Subcutaneous abdominal adipose tissue (tissue), 5 donors: ENCODE measurements around the gene SKAP1.

Experiments used
- H3K27ac ChIP-seq: one replicate; pipeline ENCODE4 v1.7.0; 2013; ENCODE audit warnings: low read depth, mild to moderate bottlenecking, inconsistent platforms, low read length, moderate library complexity
- H3K27me3 ChIP-seq, 5 donors: one replicate each; pipeline ENCODE4 v1.7.0; 2013; ENCODE audit warnings: low read length in 5 of 5, inconsistent platforms in 1 of 5; ENCODE audit not compliant: control insufficient read depth in 5 of 5, insufficient read depth in 4 of 5
- H3K36me3 ChIP-seq, 5 donors: one replicate each; pipeline ENCODE4 v1.7.0; 2013; ENCODE audit warnings: low read length in 5 of 5; ENCODE audit not compliant: control insufficient read depth in 5 of 5, insufficient read depth in 5 of 5
- H3K4me1 ChIP-seq, 5 donors: one replicate each; pipeline ENCODE4 v1.7.0; 2013; ENCODE audit warnings: low read length in 5 of 5, mild to moderate bottlenecking in 3 of 5, moderate library complexity in 1 of 5; ENCODE audit not compliant: control insufficient read depth in 5 of 5, insufficient read depth in 5 of 5
- H3K4me3 ChIP-seq, 5 donors: one replicate each; pipeline ENCODE4 v1.7.0; 2013; ENCODE audit warnings: low read length in 5 of 5, low read depth in 1 of 5
- H3K9ac ChIP-seq, 5 donors: one replicate each; pipeline ENCODE4 v1.7.0; 2013; ENCODE audit warnings: low read length in 5 of 5, mild to moderate bottlenecking in 4 of 5, moderate library complexity in 3 of 5
- H3K9me3 ChIP-seq, 5 donors: one replicate each; pipeline ENCODE4 v1.7.0; 2013; ENCODE audit warnings: low read length in 5 of 5; ENCODE audit not compliant: control insufficient read depth in 5 of 5
- donor health status: healthy.
- donor health status: healthy.
- donor health status: healthy.
- donor health status: healthy.
- donor health status: healthy.

SKAP1 gene

DNA sequence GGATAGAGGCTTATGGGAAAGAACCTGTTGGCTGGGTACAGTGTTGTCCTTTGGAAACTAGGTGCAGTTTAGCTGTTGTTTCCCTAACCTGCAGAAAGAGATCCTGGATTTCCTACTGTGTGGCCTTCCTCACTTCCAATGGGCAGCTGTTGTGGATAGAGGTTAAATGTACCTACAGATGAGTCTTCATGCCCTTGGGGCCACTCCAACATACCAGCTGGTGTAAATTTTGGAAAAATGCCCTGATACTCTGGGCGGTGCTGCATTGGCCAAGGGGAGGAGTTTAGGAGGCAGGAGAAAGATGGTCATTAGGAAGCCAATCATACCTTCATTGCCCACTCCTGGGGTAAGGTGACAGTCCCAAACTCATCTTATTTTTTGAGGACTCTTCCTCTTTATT lies 252.2 kb downstream of the SKAP1 start:
- H3K4me3 ChIP-seq: no peak overlapping the region
- H3K9ac ChIP-seq: no peak overlapping the region
- no peaks in the 10 kb centered on the region for H3K36me3 ChIP-seq
- no peak overlapping the region for H3K27ac ChIP-seq
- no peaks in the 10 kb centered on the region for H3K4me1 ChIP-seq
- H3K9me3 ChIP-seq: no peaks in the 10 kb centered on the region
- peaks cover 0 to 7% (median 0%) of the 10 kb centered on the region in 5 donors for H3K27me3 ChIP-seq

DNA sequence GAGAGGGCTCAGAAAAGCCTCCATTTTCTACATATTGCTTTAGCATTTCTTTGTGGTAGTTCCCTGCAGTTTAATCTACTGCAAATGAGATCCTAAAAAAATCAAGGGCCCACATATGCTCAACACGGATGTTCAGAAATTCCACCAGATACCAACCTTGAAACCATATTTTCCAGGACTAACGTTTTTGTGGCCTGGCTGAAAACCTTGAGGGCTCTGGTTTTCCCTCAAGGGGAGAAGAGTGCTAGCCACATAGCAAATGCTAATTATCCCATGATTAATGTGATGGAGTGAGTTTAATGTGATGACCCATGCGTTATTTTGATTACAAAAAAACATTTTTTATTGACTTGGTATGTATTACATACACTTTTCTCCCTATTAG lies 253.6 kb downstream of the SKAP1 start:
- Histone ChIP-seq H3K27ac (no peak overlapping the region), H3K36me3 (no peaks in the 10 kb centered on the region), H3K4me1 (no peaks in the 10 kb centered on the region), H3K9me3 (no peaks in the 10 kb centered on the region), H3K9ac (no peak overlapping the region), H3K4me3 (no peak overlapping the region), H3K27me3 (peaks cover 0 to 4% (median 0%) of the 10 kb centered on the region in 5 donors)

DNA sequence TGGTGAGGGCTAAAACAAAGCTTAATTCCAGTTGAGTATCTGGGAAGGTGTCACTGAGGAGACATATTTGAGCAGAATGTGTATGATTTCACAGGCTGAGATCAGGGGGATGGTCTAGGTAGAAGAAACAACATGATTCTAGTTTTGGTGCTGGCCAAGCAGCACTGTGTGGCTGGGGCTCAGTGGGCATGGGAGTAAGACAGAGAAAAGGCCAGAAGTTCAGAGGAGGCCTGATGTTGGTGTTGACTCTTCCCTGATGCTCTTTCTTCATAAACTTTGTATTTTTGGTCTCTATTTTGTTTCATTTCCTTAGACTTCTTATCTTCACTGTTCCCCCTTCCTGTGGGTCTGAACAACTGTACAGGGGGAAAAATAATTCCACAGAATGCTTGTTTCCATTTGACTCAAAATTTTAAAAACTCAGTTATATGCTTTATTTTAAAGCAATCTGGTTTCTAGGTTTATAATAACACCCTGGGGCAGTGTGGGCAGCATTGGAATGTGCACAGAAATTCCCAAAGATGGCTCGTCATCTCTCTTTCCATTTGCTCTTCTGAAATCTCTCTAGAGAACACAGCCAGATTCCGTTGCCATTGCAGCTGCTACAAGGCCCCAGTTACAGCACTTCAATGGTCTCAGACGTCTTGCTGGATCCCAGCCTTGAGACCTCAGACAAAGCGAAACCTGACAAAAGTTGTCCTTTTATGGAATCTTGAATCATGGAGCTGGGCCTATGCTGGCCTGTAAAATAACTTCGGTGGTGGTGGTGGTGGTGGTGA lies 254.1 kb downstream of the SKAP1 start:
- H3K36me3 ChIP-seq: no peaks in the 10 kb centered on the region
- H3K4me3 ChIP-seq: no peak overlapping the region
- H3K27me3 ChIP-seq: peaks cover 0 to 2% (median 0%) of the 10 kb centered on the region in 5 donors
- H3K27ac ChIP-seq: no peak overlapping the region
- H3K9ac ChIP-seq: no peak overlapping the region
- no peaks in the 10 kb centered on the region for H3K4me1 ChIP-seq
- no peaks in the 10 kb centered on the region for H3K9me3 ChIP-seq

DNA sequence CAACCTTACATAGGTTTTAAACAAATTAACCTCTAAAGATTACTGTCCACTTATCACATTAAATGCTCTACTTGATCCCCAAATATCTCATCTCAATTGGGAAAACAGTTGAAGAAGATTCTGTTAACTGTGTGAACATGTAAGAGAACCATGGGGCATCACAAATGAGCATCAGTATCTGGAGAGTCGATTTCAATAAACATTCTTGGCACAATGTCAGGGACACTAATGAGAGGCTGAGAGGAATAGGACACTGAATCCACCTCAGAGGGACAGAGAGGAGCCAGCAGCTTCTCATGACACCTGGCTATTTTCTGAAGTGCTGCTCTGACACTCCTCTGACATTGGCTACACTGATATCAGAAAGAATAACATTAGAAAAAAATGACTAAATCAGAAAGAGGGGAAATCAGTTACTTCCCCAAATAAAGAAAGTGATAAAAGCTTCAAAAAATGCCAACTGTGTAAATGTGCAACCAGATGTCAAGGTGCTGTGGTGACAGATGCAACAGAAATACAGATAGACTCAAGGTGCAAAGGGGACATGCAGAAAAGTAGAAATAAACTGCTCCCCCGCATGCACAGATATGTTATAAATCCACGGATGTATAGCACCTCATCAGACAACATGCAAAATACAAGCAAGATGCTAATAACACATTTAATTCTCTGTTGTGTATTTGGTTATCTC lies 255.0 kb downstream of the SKAP1 start:
- Histone ChIP-seq H3K36me3 (no peaks in the 10 kb centered on the region), H3K9ac (no peak overlapping the region), H3K4me3 (no peak overlapping the region)

DNA sequence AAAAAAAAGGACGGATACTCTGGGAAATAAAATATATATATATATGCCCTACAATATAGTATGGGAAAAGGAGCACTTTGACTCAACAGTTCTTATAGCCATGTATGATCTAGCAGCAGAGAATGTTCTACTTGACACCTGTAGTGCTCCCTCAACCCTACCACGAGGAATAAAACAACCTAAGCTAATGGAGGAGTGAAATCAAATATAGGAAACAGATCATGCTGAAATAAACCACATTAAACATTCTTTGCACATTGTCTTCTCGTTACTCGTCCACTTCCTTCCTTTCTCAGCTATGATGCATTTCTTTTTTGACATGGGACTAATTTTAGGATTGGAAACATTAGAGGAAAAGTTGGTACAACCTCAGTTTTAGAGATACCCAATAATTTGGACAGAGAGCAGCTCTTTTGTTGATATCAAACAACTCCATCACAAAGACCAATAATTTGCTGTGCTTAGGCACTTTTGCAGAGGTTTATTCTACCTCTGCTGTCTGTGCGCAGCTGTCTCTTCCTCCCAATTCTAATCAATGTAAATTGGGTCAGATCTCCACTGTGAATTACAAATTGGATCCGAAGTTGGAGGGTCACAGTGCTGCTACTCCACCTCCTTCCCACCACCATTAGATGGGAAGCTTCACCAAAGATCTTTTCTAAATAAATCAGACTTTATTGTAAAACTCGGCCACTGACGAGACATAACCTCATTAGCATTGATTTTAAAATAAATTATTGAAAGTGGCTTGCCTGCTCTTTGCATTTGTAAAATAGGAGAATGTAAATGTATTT lies 256.6 kb downstream of the SKAP1 start:
- Histone ChIP-seq H3K4me3 (no peak overlapping the region), H3K36me3 (no peaks in the 10 kb centered on the region), H3K9ac (no peak overlapping the region), H3K27me3 (peaks cover 0 to 7% (median 4%) of the 10 kb centered on the region in 5 donors), H3K27ac (no peak overlapping the region), H3K9me3 (no peaks in the 10 kb centered on the region), H3K4me1 (no peaks in the 10 kb centered on the region)

More for the DNA sequence above, 255.0 kb downstream of the SKAP1 start:
- Histone ChIP-seq H3K4me1 (no peaks in the 10 kb centered on the region), H3K9me3 (no peaks in the 10 kb centered on the region), H3K27ac (no peak overlapping the region), H3K27me3 (peaks cover 0 to 3% (median 0%) of the 10 kb centered on the region in 5 donors)

DNA sequence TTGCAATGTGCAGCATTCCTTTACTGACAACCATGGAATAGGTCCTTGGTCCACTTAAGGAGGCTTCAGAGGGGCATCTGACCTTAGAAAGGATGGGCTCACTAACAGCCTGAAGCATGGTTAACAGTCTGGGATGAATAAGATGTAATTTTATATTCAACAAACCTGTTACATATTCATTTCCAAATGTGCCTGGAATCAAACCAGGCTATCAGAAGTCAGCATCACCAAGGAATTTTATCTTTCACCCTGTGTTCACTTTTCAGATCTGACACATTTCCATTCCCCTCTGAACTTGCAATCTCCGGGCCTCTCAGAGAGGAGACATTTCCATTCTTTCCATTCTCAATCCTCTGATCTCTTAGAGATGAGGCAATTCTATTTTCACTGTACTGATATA lies 260.1 kb downstream of the SKAP1 start:
- H3K27me3 ChIP-seq: peaks cover 4 to 8% (median 6%) of the 10 kb centered on the region in 5 donors
- H3K9ac ChIP-seq: no peak overlapping the region
- no peaks in the 10 kb centered on the region for H3K36me3 ChIP-seq
- H3K4me1 ChIP-seq: no peaks in the 10 kb centered on the region
- H3K27ac ChIP-seq: no peak overlapping the region
- no peaks in the 10 kb centered on the region for H3K9me3 ChIP-seq
- no peak overlapping the region for H3K4me3 ChIP-seq

DNA sequence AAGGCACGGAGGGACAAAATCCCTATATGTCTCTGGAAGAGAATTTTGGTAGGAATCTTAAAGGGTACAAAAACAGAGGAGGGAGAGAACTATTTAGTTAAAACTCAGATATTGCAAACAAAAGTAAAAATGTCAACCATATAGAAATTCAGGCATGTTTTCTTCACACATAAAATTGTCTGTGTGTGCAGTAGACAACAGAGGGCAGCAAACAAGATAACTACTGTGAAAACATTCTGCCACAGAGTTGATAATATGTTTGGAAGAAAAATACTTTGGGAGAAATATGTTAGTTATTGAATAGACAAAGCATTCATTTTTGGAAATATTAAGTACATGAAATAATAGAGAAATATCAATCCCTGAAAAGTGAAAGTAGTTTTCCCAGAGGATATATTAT lies 266.2 kb downstream of the SKAP1 start:
- H3K4me1 ChIP-seq: peaks cover 0 to 10% (median 0%) of the 10 kb centered on the region in 5 donors
- H3K9ac ChIP-seq: no peak overlapping the region
- peaks cover 0 to 10% (median 0%) of the 10 kb centered on the region in 5 donors for H3K27me3 ChIP-seq
- H3K36me3 ChIP-seq: no peaks in the 10 kb centered on the region
- no peaks in the 10 kb centered on the region for H3K9me3 ChIP-seq
- H3K4me3 ChIP-seq: no peak overlapping the region
- H3K27ac ChIP-seq: no peak overlapping the region

DNA sequence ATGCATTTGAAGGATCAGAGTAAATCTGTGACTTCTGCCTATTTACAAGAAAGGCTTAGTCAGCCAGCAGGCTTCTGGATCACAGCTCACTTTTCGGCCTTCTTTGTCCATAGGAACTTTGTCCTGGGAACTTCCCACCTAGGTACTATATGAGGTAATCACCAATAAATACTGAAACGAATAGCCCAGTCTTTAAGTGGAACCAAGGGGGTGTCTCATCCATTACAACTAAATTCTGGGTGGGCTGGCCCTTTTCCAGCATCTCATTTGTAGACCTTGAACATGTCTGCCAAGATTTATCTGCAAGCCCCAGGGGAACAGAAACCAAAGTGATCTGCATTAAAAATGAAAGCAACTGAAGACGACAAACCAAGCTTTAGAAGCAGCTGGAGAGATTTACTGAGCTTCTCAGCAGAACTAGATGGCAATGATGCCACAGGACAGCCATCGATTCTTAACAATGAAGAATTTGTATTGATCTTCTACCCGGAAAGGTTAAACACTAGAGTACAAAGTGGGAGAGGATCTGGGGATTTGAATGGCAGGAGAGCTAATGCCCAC lies 267.0 kb downstream of the SKAP1 start:
- H3K27ac ChIP-seq: no peak overlapping the region
- peaks cover 0 to 10% (median 0%) of the 10 kb centered on the region in 5 donors for H3K4me1 ChIP-seq
- no peak overlapping the region for H3K4me3 ChIP-seq

DNA sequence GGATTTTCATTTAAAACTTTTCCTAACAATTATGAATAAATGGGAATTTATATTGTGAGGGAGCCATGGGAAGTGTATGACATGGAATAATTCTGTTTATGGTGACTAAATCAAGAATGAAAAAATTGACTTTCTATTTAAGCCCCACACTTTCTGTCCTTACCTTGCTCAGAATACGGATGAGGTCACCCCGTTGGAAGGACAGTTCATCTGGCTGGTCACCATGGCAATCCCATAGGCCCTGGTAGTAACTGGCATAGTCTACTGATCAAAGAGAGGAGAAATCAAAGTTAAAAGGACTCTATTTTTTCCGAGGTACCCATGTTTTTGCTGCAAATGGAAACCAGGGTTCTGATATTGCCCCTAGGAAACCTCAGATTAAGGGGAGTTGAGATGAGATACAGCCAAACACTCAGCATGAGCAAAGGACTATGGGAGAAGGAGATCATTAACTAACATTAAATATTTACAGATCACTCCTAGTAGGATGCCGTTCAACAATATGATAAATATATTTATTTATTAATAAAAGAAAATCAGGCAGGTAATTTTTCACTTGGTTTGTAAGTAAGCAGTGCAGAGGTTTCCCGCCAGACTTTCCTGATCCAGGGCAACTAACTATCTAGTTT lies 267.6 kb downstream of the SKAP1 start:
- H3K9me3 ChIP-seq: no peaks in the 10 kb centered on the region
- H3K36me3 ChIP-seq: no peaks in the 10 kb centered on the region
- H3K4me3 ChIP-seq: no peak overlapping the region
- no peak overlapping the region for H3K27ac ChIP-seq
- peaks cover 0 to 10% (median 0%) of the 10 kb centered on the region in 5 donors for H3K4me1 ChIP-seq
- no peak overlapping the region for H3K9ac ChIP-seq
- peaks cover 0 to 10% (median 0%) of the 10 kb centered on the region in 5 donors for H3K27me3 ChIP-seq

More for the DNA sequence above, 267.0 kb downstream of the SKAP1 start:
- Histone ChIP-seq H3K27me3 (peaks cover 0 to 10% (median 0%) of the 10 kb centered on the region in 5 donors), H3K9ac (peak overlapping the region in 2 of 5 donors; percentile 19 to 28), H3K9me3 (no peaks in the 10 kb centered on the region), H3K36me3 (no peaks in the 10 kb centered on the region)
